AG08395 (cell line): ENCODE data around the gene OXA1L.
"Not testable (repeated sequence)": the region's sequence is repeated elsewhere in the genome, so short reads cannot be mapped to it uniquely, and the experiment has no call there.

Experiments used
- DNase-seq: peaks from one replicate; pipeline ENCODE4 v3.0.0; 2012; ENCODE audit warnings: mixed read lengths, low spot score

OXA1L gene

DNA sequence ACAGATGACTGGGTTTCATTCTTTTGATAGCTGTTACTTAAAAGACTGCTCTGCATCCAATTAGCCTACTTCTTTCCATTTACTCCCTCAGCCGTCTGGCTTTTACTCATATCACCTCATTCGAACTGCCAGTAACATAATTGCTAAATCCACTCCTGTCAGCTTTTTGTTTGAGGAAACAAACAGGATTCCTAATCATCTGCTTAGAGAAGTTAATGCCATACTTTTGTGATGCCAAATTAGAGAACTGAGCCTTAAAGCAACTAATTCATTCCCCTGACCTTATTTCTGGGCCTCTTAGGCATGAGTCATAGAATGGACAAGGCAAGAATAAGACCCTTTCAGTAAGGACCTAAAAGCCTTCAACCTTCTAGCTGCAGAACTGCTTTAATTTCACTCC lies 2.9 kb downstream of the OXA1L start:
- no peak for DNase-seq

DNA sequence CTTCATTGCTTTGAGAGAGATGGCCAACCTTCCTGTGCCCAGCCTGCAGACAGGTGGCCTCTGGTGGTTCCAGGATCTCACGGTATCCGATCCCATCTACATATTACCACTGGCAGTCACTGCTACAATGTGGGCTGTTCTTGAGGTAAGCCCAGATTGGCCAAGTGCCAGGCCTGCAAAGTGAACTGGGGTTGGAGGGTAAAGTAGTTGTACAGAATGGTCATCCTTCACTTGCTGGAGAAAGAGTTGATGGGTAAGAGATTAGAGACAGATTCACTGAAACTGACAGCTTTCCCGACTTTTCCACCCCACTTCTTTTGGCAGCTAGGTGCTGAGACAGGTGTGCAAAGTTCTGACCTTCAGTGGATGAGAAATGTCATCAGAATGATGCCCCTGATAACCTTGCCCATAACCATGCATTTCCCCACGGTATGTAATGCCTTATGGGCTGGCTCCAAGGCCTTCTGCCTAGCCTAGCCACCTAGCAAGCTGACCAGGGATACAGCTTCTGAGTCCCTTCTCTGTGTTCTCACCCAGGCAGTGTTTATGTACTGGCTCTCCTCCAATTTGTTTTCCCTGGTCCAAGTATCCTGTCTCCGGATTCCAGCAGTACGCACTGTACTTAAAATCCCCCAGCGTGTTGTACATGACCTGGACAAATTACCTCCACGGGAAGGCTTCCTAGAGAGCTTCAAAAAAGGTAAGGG lies 4.1 kb downstream of the OXA1L start:
- DNase-seq: no peak

DNA sequence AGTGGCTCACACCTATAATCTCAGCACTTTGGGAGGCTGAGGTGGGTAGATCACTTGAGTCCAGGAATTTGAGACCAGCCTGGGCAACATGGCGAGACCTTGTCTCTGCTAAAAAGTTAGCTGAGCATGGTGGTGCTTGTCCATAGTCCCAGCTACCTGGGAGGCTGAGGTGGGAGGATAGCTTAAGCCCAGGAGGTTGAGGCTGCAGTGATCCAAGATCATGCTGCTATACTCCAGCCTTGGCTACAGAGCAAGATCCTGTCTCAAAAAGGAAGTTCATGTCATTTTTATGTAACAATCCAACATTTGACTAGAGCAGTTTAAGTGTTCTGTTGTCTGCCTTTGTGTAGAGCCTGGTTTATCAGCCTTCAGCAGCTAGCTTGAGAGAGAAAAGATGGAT lies 6.2 kb downstream of the OXA1L start:
- DNase-seq: no peak

DNA sequence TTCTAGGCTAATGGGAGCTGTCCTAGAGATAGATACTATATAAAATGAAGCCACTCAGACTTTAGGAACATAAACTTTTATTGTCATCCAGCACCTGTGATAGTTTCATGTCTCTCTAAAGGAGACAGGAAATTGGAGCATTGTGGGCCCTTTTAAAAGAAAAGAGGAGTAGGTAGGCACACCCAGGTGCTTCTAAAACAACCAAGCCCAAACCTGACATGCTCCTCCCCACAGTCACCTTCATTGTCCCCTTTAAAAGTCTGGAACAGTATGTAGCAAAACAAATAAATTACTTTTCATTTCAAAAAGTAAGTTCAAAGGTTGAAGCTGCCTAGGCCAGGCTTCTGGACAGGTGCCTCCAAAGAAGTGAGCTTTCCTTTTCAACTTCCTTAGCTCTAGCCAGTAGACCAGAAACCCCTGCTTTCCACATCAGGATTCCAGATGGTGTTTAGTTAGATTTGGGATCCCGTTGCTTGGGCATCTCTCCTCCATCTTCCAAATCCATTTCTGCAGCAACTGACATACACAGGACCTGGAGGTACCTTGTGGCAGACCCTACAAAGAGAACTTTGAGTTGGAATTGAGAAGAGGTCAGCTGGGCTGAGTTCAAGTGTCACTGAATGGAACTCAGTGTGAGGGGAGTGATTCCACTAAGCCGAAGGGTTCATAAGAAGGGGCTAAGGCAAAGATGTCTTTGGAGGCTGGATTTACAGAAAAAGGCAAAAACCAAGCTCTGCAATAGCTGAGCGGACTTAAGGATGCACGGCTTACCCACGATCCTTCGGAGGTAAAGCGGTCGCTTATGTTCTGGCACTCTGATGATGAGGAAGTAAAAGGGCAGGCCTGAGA lies 6.9 kb downstream of the OXA1L start:
- no peak for DNase-seq

- DNase-seq: no peak
Observed at GRCh38 chr14:22774011-22774706, 7.7 kb downstream of the OXA1L start.

DNA sequence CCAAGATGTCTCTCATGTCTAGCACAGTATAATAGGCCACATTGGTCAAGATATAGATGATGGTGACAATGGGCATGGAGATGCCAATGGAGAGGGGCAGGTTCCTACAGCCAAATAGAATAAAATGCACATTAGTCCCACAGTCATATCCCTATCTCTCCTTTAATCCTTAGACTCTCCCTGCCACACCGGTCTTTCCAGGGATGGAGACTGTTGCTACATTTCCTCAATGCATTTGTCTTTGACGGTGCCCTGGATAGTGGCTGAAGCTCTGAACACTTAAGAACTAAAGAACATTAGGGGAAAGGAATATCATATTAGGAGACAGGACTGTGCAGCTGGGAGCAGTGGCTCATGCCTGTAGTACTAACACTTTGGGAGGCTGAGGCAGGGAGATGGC lies 9.7 kb downstream of the OXA1L start:
- no peak for DNase-seq

GRCh38 chr14:22776849-22777248 lies 10.4 kb downstream of the OXA1L start:
- DNase-seq: not testable (repeated sequence)

GRCh38 chr14:22778084-22778483 lies 11.6 kb downstream of the OXA1L start:
- no peak for DNase-seq

- no peak for DNase-seq
Observed at GRCh38 chr14:22780105-22780679, 13.7 kb downstream of the OXA1L start.

GRCh38 chr14:22780941-22781300 lies 14.4 kb downstream of the OXA1L start:
- DNase-seq: no peak

- DNase-seq: peak; percentile 57
Observed at GRCh38 chr14:22781301-22781991, 15.0 kb downstream of the OXA1L start.

DNA sequence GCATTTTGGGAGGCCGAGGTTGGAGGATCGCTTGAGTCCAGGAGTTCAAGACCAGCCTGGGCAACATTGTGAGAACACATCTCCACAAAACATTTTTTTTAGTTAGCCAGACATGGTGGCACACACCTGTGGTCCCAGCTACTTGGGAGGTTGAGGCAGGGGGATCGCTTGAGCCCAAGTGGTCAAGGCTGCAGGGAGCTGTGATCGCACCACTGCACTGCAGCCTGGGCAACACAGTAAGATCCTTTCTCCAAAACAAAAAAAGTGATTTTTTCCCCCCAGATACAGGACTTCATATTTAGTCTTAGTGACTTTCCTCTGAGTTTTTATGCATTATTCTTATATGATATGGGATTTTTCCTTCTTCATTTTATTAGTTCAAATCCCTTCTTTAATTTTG lies 20.2 kb downstream of the OXA1L start:
- no peak for DNase-seq

GRCh38 chr14:22791301-22791700 lies 24.8 kb downstream of the OXA1L start:
- peak; percentile 73 for DNase-seq

DNA sequence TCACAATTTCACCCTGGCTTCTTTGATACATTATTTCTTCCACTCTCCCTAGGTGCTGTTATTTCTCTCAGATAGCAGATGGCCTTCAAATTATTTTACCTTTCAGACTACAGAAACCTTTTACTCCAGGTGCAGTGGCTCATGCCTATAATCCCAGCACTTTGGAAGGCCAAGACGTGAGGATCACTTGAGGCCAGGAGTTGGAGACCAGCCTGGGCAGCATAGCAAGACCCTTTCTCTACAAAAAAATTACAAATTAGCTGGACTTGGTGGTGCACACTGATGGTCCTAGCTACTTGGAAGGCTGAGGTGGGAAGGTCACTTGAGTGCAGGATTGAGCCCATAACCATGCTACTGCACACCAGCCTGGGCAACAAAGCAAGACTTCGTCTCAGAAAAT lies 25.7 kb downstream of the OXA1L start:
- no peak for DNase-seq

DNA sequence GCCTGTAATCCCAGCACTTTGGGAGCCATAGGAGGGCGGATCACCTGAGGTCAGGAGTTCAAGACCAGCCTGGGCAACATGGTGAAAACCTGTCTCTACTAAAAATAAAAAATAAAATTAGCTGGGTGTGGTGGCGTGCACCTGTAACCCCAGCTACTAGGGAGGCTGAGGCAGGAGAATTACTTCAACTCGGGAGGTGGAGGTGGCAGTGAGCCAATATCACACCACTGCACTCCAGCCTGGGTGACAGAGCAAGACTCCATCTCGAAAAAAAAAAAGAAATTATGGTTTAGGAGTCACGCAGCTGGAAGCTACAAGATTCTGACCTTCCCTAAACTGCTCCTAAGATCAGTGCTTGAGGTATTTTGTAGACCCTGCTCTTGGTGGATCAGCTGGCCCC lies 27.1 kb downstream of the OXA1L start:
- DNase-seq: not testable (repeated sequence)

DNA sequence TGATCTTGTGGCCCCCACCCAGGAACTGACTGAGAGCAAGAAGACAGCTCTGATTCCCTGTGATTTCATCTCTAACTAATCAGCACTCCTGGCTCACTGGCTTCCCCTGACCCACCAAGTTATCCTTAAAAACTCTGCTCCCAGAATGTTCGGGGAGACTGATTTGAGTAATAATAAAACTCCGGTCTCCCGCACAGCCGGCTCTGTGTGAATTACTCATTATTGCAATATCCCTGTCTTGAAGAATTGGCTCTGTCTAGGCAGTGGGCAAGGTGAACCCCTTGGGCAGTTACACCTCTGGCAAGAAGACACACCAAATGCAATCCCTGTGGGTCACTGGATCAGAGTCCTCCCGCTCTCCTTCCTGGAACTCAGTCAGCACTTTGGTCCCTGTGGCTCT lies 27.5 kb downstream of the OXA1L start:
- no peak for DNase-seq

- DNase-seq: no peak
Observed at GRCh38 chr14:22794551-22794951, 28.1 kb downstream of the OXA1L start.

- no peak for DNase-seq
Observed at GRCh38 chr14:22796087-22796707, 29.7 kb downstream of the OXA1L start.

- DNase-seq: no peak
Observed at GRCh38 chr14:22797017-22797917, 30.8 kb downstream of the OXA1L start.

DNA sequence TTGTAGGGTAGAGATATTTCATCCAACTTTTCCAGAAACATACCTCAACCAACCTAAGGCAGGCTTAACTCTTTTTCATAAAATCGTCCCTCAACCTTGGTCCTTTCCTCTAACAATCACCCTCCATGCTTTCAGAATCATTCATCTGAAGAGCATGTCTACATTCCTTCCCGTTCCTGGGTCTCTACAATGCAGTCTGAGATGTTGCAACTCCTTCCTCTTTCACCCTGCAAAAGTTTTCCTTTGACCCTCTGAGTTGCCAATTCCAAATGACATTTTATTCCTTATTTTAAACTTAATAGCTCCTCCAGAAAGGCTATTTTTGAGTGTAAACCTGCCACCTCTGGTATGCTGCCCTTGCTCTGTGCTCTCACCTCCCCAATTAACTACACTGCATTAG lies 32.0 kb downstream of the OXA1L start:
- no peak for DNase-seq

- no peak for DNase-seq
Observed at GRCh38 chr14:22800346-22800745, 33.9 kb downstream of the OXA1L start.
